HG02943 (cell line): ENCODE measurements around the gene EIF5AL1.
A peak's percentile ranks its signal among the peaks of the same experiment; 100 is the strongest.
"Not testable (repeated sequence)": the region's sequence is repeated elsewhere in the genome, so short reads cannot be mapped to it uniquely, and the experiment has no call there.

Experiments
- ATAC-seq: cut with Tn5 transposase; IDR thresholded peaks from one replicate; pipeline ENCODE4 v1.9.1; 2021; ENCODE audit warnings: mild to moderate bottlenecking, low read depth, moderate library complexity; ENCODE audit not compliant: unreplicated experiment

Gene EIF5AL1

GRCh38 chr10:79509306-79509933, 2.9 kb upstream of the EIF5AL1 start:
- ATAC-seq = not testable (repeated sequence)

- not testable (repeated sequence) for ATAC-seq
Observed at GRCh38 chr10:79509934-79510508, 2.3 kb upstream of the EIF5AL1 start.

- ATAC-seq = not testable (repeated sequence)
Observed at GRCh38 chr10:79516532-79517205, 4.3 kb downstream of the EIF5AL1 start.

- not testable (repeated sequence) for ATAC-seq
Observed at GRCh38 chr10:79517567-79517966, 5.2 kb downstream of the EIF5AL1 start.

GRCh38 chr10:79521751-79522150, 9.4 kb downstream of the EIF5AL1 start:
- not testable (repeated sequence) for ATAC-seq

- ATAC-seq = not testable (repeated sequence)
Observed at GRCh38 chr10:79522464-79522863, 10.1 kb downstream of the EIF5AL1 start.

GRCh38 chr10:79523157-79523853, 11.0 kb downstream of the EIF5AL1 start:
- not testable (repeated sequence) for ATAC-seq

- ATAC-seq = peak; percentile 68
Observed at GRCh38 chr10:79525049-79525710, 12.8 kb downstream of the EIF5AL1 start.

GRCh38 chr10:79528261-79528660, 15.9 kb downstream of the EIF5AL1 start:
- ATAC-seq = not testable (repeated sequence)

GRCh38 chr10:79533142-79533902, 21.0 kb downstream of the EIF5AL1 start:
- not testable (repeated sequence) for ATAC-seq

- ATAC-seq = not testable (repeated sequence)
Observed at GRCh38 chr10:79533903-79534175, 21.5 kb downstream of the EIF5AL1 start.

- ATAC-seq = not testable (repeated sequence)
Observed at GRCh38 chr10:79538311-79538710, 26.0 kb downstream of the EIF5AL1 start.

GRCh38 chr10:79540930-79541329, 28.6 kb downstream of the EIF5AL1 start:
- ATAC-seq = not testable (repeated sequence)

GRCh38 chr10:79542626-79543025, 30.3 kb downstream of the EIF5AL1 start:
- no peak for ATAC-seq

- not testable (repeated sequence) for ATAC-seq
Observed at GRCh38 chr10:79544408-79544807, 32.1 kb downstream of the EIF5AL1 start.

- ATAC-seq = not testable (repeated sequence)
Observed at GRCh38 chr10:79544926-79545659, 32.8 kb downstream of the EIF5AL1 start.

GRCh38 chr10:79547128-79547527, 34.8 kb downstream of the EIF5AL1 start:
- not testable (repeated sequence) for ATAC-seq

- ATAC-seq = no peak
Observed at GRCh38 chr10:79547973-79548372, 35.6 kb downstream of the EIF5AL1 start.

- ATAC-seq = no peak
Observed at GRCh38 chr10:79552143-79552542, 39.8 kb downstream of the EIF5AL1 start.
